PC-3 (cell line): Measurements from ENCODE around the gene ANKUB1. TPM values are rescaled to one million over a fixed set of nuclear protein-coding genes. Genes with fewer than 3 reads are reported as not detected.

Experiments used
- ATAC-seq: fragments of 200-7000 bp; cut with Tn5 transposase; 2 replicates; pipeline ENCODE4 v1.9.1; 2020; ENCODE audit warnings: mild to moderate bottlenecking, moderate library complexity
- BruUV-seq: library from RNA; stranded (reverse); fragments of 400-500 nt; replicated peaks from 2 replicates; lab custom pipeline; 2021; lab: Mats Ljungman, UMichigan
- CTCF ChIA-PET: fragments of 300-600 bp; sonication (Branson Sonifier 250); formaldehyde crosslinking; loops from one replicate; lab custom pipeline; 2022; ENCODE audit warnings: antibody characterized with exemption; lab: Charles Lee
- POLR2A ChIA-PET: fragments of 300-600 bp; sonication (Branson Sonifier 250); formaldehyde crosslinking; loops from one replicate; lab custom pipeline; 2022; ENCODE audit warnings: antibody characterized with exemption; ENCODE audit not compliant: unreplicated experiment; lab: Charles Lee
- DNase-seq: peaks from one replicate; pipeline ENCODE4 v3.0.0-alpha.2; 2015
- H2AFZ ChIP-seq: fragments of 300-600 bp; sonication (generic); 2 replicates; pipeline ENCODE4 v1.6.0; 2016; ENCODE audit warnings: antibody characterized with exemption, low read length
- H3F3A ChIP-seq: fragments of 300-600 bp; sonication (generic); one replicate; pipeline ENCODE4 v1.6.0; 2017; ENCODE audit warnings: antibody characterized with exemption, low read length, control low read depth, mild to moderate bottlenecking; ENCODE audit not compliant: unreplicated experiment
- H3K27ac ChIP-seq: fragments of 300-600 bp; sonication (generic); 2 replicates; pipeline ENCODE4 v1.5.1; 2016; ENCODE audit warnings: mild to moderate bottlenecking, low read length
- H3K27me3 ChIP-seq: fragments of 300-600 bp; sonication (generic); 2 replicates; pipeline ENCODE4 v1.6.1; 2016; ENCODE audit warnings: low read length, mixed read lengths
- H3K36me3 ChIP-seq: fragments of 300-600 bp; sonication (generic); 2 replicates; pipeline ENCODE4 v1.6.1; 2016; ENCODE audit warnings: low read depth, mixed run types, low read length, mixed read lengths
- H3K4me1 ChIP-seq: fragments of 300-600 bp; sonication (generic); 2 replicates; pipeline ENCODE4 v1.5.1; 2016; ENCODE audit warnings: low read length; ENCODE audit not compliant: insufficient read depth
- H3K4me2 ChIP-seq: fragments of 300-600 bp; sonication (generic); 2 replicates; pipeline ENCODE4 v1.6.0; 2016; ENCODE audit warnings: low read length
- H3K4me3 ChIP-seq: fragments of 300-600 bp; sonication (generic); 2 replicates; pipeline ENCODE4 v1.5.1; 2016; ENCODE audit warnings: mild to moderate bottlenecking, low read length, mixed read lengths
- H3K79me2 ChIP-seq: fragments of 300-600 bp; sonication (generic); 2 replicates; pipeline ENCODE4 v1.6.1; 2017; ENCODE audit warnings: low read length, mixed read lengths
- H3K9ac ChIP-seq: fragments of 300-600 bp; sonication (generic); 2 replicates; pipeline ENCODE4 v1.6.0; 2016; ENCODE audit warnings: mild to moderate bottlenecking, low read length
- H3K9me2 ChIP-seq: fragments of 300-600 bp; sonication (generic); replicated peaks from 2 replicates; pipeline ENCODE4 v1.6.1; 2016; ENCODE audit warnings: mixed run types, low read length, mixed read lengths
- H3K9me3 ChIP-seq: fragments of 300-600 bp; sonication (generic); 2 replicates; pipeline ENCODE4 v1.6.1; 2016; ENCODE audit warnings: low read length, mixed read lengths
- H4K20me1 ChIP-seq: fragments of 300-600 bp; sonication (generic); 2 replicates; pipeline ENCODE4 v1.6.1; 2016; ENCODE audit warnings: low read length, mixed read lengths
- EZH2 ChIP-seq: fragments of 300-600 bp; sonication (generic); IDR thresholded peaks from one replicate; pipeline ENCODE4 v1.6.1; 2017; ENCODE audit warnings: antibody characterized with exemption, mild to moderate bottlenecking, low read length; ENCODE audit not compliant: unreplicated experiment
- EZH2phosphoT487 ChIP-seq: fragments of 300-600 bp; sonication (generic); IDR thresholded peaks from 2 replicates; pipeline ENCODE4 v1.6.1; 2018; ENCODE audit warnings: mild to moderate bottlenecking, antibody characterized with exemption, low read length, borderline replicate concordance
- intact Hi-C: fragments of 100-400 bp; cut with micrococcal nuclease; formaldehyde crosslinking; loops from 2 replicates; pipeline ENCODE4 v1.9.0; 2023
- total RNA-seq: library from RNA; depleted of rRNA; stranded (reverse); fragments of >200 nt; gene quantifications from 2 replicates; pipeline ENCODE4 v1.2.3, GENCODE V29; 2014
- TF ChIP-seq, protein P1 (sequence below): fragments of 300-600 bp; sonication (generic); conservative IDR thresholded peaks from 2 replicates; pipeline ENCODE4 v1.5.1; 2017; ENCODE audit warnings: antibody characterized with exemption, low read depth, mild to moderate bottlenecking, low read length

The ANKUB1 gene
- total RNA-seq, 1 experiment from 2014 or later: not detected

DNA sequence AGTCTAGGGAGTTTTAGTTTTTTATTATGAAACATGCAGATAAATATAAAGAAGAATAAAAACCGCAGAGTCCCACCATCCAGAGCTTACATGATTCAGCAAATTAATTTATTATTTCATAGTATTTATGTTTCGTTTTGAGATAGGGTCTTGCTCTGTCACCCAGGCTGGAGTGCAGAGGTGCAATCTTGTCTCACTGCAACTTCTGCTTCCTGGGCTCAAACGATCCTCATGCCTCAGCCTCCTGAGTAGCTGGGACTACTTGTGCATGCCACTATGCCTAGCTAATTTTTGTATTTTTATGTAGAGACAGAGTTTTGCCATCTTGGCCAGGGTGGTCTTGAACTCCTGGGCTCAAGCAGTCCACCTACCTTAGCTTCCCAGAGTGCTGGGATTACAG, 34.3 kb upstream of the ANKUB1 start:
- DNase-seq (no peak), ATAC-seq (no peak)
- TF ChIP-seq, protein P1, sequence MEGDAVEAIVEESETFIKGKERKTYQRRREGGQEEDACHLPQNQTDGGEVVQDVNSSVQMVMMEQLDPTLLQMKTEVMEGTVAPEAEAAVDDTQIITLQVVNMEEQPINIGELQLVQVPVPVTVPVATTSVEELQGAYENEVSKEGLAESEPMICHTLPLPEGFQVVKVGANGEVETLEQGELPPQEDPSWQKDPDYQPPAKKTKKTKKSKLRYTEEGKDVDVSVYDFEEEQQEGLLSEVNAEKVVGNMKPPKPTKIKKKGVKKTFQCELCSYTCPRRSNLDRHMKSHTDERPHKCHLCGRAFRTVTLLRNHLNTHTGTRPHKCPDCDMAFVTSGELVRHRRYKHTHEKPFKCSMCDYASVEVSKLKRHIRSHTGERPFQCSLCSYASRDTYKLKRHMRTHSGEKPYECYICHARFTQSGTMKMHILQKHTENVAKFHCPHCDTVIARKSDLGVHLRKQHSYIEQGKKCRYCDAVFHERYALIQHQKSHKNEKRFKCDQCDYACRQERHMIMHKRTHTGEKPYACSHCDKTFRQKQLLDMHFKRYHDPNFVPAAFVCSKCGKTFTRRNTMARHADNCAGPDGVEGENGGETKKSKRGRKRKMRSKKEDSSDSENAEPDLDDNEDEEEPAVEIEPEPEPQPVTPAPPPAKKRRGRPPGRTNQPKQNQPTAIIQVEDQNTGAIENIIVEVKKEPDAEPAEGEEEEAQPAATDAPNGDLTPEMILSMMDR: no peak
- TF ChIP-seq EZH2: no peak
- no peak for TF ChIP-seq EZH2phosphoT487
- Histone ChIP-seq H3K27ac (no peak overlapping the region), H2AFZ (no peak overlapping the region), H3K9ac (no peak overlapping the region), H3K9me3 (peaks cover 8% of the 10 kb centered on the region; the same call in 1 of the 2 replicates), H3K79me2 (peaks cover 90% of the 10 kb centered on the region), H3K27me3 (no peaks in the 10 kb centered on the region), H3K4me2 (no peak overlapping the region), H3F3A (no peaks in the 10 kb centered on the region), H4K20me1 (no peaks in the 10 kb centered on the region), H3K36me3 (peaks cover 16% of the 10 kb centered on the region), H3K9me2 (no peaks in the 10 kb centered on the region), H3K4me1 (no peaks in the 10 kb centered on the region), H3K4me3 (no peak overlapping the region)
- no TSS peak for BruUV-seq
- POLR2A ChIA-PET: no interaction called here
- intact Hi-C loops: no loop called here
- CTCF ChIA-PET: no interaction called here

DNA sequence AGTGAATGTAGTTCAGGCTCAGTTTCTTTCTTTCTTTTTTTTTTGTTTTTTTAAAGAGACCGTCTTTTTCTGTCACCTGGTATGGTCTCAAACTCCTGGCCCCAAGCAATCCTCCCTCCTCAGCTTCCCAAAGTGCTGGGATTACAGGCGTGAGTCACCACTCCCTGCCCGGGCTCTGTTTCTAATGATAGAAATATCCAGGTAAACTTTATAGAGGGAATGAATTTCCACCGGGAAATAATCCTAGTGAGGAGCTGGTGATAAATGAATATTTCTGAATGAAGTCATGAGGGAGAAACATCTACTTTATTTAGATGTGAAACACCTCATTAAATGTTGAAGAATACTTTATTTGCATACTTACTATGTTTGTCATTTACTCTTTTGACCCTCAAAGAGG, 27.8 kb upstream of the ANKUB1 start:
- ATAC-seq (peak; percentile 83), DNase-seq (peak; percentile 71)
- no peaks in the 10 kb centered on the region for H3K9me2 ChIP-seq
- no peak overlapping the region; the same call in 1 of the 2 replicates for H3K27ac ChIP-seq
- H3K79me2 ChIP-seq: peaks cover 96% of the 10 kb centered on the region
- H2AFZ ChIP-seq: no peak overlapping the region
- peaks cover 32% of the 10 kb centered on the region for H3K4me1 ChIP-seq
- CTCF ChIA-PET: interaction anchor here (1.6 kb wide), 1 partner anchor 12 kb away, joined by 11 read pairs; no protein-coding TSS in a partner anchor
- POLR2A ChIA-PET: interaction anchor here (0.5 kb wide), 2 partner anchors 87 to 496 kb away, joined by 3 to 4 read pairs; no protein-coding TSS in a partner anchor
- H3F3A ChIP-seq: no peaks in the 10 kb centered on the region
- H3K9ac ChIP-seq: no peak overlapping the region
- H3K27me3 ChIP-seq: no peaks in the 10 kb centered on the region
- H3K36me3 ChIP-seq: peaks cover 2% of the 10 kb centered on the region; the same call in 1 of the 2 replicates
- H3K4me3 ChIP-seq: no peak overlapping the region
- no peaks in the 10 kb centered on the region for H3K9me3 ChIP-seq
- no peak for TF ChIP-seq EZH2phosphoT487
- TF ChIP-seq, protein P1: no peak
- no peak for TF ChIP-seq EZH2
- peaks cover 34% of the 10 kb centered on the region for H4K20me1 ChIP-seq
- intact Hi-C loops: no loop called here
- BruUV-seq: no TSS peak
- peak overlapping the region; percentile 29; the same call in 1 of the 2 replicates for H3K4me2 ChIP-seq

DNA sequence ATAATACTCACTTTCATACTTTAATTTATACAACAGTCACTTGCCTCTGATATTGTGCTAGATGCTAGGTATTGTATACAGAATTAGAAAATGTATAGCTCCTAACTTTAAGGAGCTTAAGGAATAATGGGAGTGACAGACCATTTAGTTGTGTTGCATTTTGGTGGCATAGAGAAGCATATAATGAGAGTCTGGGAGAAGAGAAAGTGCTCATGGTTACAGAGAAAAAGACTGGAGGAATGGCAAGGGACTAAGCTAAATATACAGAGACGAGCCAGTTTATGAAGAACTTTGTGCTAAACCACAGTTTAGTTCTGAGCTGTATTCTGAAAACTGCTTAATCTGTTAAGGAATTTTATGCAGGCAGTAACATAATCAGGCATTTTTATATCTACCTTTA, 27.1 kb upstream of the ANKUB1 start:
- Histone ChIP-seq H3F3A (no peaks in the 10 kb centered on the region), H3K9me2 (no peaks in the 10 kb centered on the region), H3K27me3 (no peaks in the 10 kb centered on the region), H3K4me2 (no peak overlapping the region), H3K27ac (no peak overlapping the region), H3K9me3 (no peaks in the 10 kb centered on the region), H3K36me3 (peaks cover 2% of the 10 kb centered on the region; the same call in 1 of the 2 replicates), H3K9ac (no peak overlapping the region), H4K20me1 (peaks cover 41% of the 10 kb centered on the region), H3K4me1 (peaks cover 39% of the 10 kb centered on the region), H3K79me2 (peaks cover 96% of the 10 kb centered on the region), H2AFZ (no peak overlapping the region), H3K4me3 (no peak overlapping the region)
- ATAC-seq (no peak), DNase-seq (no peak)
- ChIA-PET CTCF (interaction anchor here (1.6 kb wide), 1 partner anchor 11 kb away, joined by 11 read pairs; no protein-coding TSS in a partner anchor), POLR2A (interaction anchor here (0.6 kb wide), 2 partner anchors 407 to 588 kb away, joined by 5 to 6 read pairs; no protein-coding TSS in a partner anchor)
- TF ChIP-seq EZH2 (no peak), EZH2phosphoT487 (no peak)
- TF ChIP-seq, protein P1: no peak
- no TSS peak for BruUV-seq
- intact Hi-C loops: no loop called here
